ENCODE data around the gene KL.

GRCh38 chr13:33045851-33046592, 29.8 kb downstream of the KL start:
- TF ChIP-seq CTCF (IDR thresholded peaks at IDR 0.05 in 4 of 5, conservative IDR thresholded peaks at IDR 0.05 in 1 of 5) (no peak), POLR2A (IDR thresholded peaks at IDR 0.05) (no peak)

Data from gastrocnemius medialis (tissue), 4 donors.